HG02938 (cell line): ENCODE data around the gene SYF2.
"Not testable (repeated sequence)": the region's sequence is repeated elsewhere in the genome, so short reads cannot be mapped to it uniquely, and the experiment has no call there.

Source experiments
- ATAC-seq: cut with Tn5 transposase; IDR thresholded peaks from one replicate; pipeline ENCODE4 v1.9.1; 2021; ENCODE audit warnings: mild to moderate bottlenecking, moderate library complexity; ENCODE audit not compliant: unreplicated experiment

Gene SYF2

GRCh38 chr1:25208561-25209222 is 23.6 kb downstream of the SYF2 start:
- ATAC-seq = no peak

- no peak for ATAC-seq
Observed at GRCh38 chr1:25208092-25208491, 24.2 kb downstream of the SYF2 start.

- ATAC-seq = no peak
Observed at GRCh38 chr1:25206201-25206600, 26.1 kb downstream of the SYF2 start.

GRCh38 chr1:25205786-25206185 is 26.5 kb downstream of the SYF2 start:
- ATAC-seq = no peak

GRCh38 chr1:25204797-25205480 is 27.4 kb downstream of the SYF2 start:
- no peak for ATAC-seq

- ATAC-seq = no peak
Observed at GRCh38 chr1:25201006-25201405, 31.3 kb downstream of the SYF2 start.

GRCh38 chr1:25199819-25200620 is 32.3 kb downstream of the SYF2 start:
- no peak for ATAC-seq

- no peak for ATAC-seq
Observed at GRCh38 chr1:25198663-25199252, 33.5 kb downstream of the SYF2 start.

GRCh38 chr1:25197982-25198662 is 34.2 kb downstream of the SYF2 start:
- no peak for ATAC-seq

- ATAC-seq = no peak
Observed at GRCh38 chr1:25197235-25197975, 34.9 kb downstream of the SYF2 start.

GRCh38 chr1:25196830-25197229 is 35.5 kb downstream of the SYF2 start:
- ATAC-seq = no peak

- no peak for ATAC-seq
Observed at GRCh38 chr1:25195835-25196234, 36.5 kb downstream of the SYF2 start.

GRCh38 chr1:25194572-25195020 is 37.7 kb downstream of the SYF2 start:
- no peak for ATAC-seq

GRCh38 chr1:25194054-25194453 is 38.2 kb downstream of the SYF2 start:
- no peak for ATAC-seq

- ATAC-seq = no peak
Observed at GRCh38 chr1:25193229-25193628, 39.1 kb downstream of the SYF2 start.

GRCh38 chr1:25192154-25192553 is 40.1 kb downstream of the SYF2 start:
- ATAC-seq = no peak

GRCh38 chr1:25190260-25190659 is 42.0 kb downstream of the SYF2 start:
- no peak for ATAC-seq

GRCh38 chr1:25187904-25188303 is 44.4 kb downstream of the SYF2 start:
- not testable (repeated sequence) for ATAC-seq

- no peak for ATAC-seq
Observed at GRCh38 chr1:25187077-25187476, 45.2 kb downstream of the SYF2 start.
